Globus pallidus (tissue), 1 donor: Measurements from ENCODE around the gene FBXO5.
"Not testable (repeated sequence)": the region's sequence is repeated elsewhere in the genome, so short reads cannot be mapped to it uniquely, and the experiment has no call there.

Experiments
- DNase-seq: peaks from one replicate; pipeline ENCODE4 v3.0.0-alpha.2; 2015; ENCODE audit warnings: low spot score

The FBXO5 gene

DNA sequence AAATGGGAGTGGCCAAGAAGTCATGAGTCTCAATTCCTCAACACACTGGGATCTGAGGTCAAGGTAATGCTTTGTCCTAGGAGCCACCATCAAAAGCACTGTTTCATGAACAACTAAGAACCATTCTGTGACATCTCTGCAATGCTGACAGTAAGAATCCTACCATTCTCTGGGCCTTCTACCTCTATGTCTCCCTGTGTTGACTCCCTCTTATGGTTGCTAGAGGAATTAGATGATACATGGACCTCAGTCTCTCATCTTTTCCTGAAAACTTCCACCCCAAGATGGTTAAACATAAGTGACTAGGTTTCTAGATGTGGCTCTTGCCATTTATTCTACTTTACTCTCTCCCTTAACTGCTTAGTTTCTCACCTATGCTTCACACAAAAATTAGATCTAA lies 10.6 kb upstream of the FBXO5 start:
- DNase-seq: no peak

DNA sequence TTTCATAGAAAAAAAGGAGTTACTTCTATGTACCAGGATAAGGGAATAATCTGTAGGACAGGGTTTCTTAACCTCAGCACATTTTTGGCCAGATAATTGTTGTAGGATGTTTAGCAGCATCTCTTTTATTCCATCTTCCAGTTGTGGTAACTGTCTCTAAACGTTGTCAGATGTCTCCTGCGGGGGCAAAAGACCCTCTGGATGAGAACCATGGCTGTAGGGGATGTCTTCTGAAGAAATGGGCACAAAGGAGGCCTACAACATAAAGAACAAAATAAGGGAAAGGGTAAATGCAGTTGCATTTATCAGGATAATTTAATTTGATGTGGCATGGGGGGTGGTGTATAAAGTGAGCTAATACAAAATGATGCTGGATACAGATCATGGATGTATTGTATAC lies 4.1 kb upstream of the FBXO5 start:
- no peak for DNase-seq

DNA sequence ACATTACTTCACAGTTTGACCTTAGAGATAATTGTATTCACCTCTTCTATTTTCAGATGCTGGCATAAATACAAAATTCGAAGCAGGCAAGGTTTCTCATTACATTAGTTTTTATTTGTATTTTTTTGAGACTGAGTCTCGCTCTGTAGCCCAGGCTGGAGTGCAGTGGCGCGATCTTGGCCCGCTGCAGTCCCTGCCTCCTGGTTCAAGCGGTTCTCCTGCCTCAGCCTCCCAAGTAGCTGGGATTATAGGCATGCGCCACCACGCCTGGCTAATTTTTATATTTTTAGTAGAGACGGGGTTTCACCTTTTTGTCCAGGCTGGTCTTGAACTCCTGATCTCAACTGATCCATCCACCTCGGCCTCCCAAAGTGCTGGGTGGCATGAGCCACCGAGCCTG lies 2.5 kb upstream of the FBXO5 start:
- DNase-seq: not testable (repeated sequence)

DNA sequence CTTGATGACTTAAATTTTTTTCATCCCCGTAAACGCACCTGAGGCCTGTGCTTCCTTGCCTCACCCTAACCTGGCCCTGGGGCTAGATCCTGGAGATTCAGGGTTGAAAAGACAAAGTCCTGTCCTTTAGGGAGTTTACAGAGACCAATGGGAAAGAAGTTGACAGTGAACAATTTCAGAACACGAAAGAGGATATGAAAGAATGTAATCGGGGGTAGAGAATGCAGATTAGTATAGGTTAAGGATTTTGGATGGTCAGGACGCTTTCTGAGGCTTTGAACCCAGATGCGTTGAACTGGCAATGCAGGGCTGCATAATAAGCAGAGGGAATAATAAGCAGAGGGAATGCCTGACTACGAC lies 1.7 kb upstream of the FBXO5 start:
- no peak for DNase-seq

DNA sequence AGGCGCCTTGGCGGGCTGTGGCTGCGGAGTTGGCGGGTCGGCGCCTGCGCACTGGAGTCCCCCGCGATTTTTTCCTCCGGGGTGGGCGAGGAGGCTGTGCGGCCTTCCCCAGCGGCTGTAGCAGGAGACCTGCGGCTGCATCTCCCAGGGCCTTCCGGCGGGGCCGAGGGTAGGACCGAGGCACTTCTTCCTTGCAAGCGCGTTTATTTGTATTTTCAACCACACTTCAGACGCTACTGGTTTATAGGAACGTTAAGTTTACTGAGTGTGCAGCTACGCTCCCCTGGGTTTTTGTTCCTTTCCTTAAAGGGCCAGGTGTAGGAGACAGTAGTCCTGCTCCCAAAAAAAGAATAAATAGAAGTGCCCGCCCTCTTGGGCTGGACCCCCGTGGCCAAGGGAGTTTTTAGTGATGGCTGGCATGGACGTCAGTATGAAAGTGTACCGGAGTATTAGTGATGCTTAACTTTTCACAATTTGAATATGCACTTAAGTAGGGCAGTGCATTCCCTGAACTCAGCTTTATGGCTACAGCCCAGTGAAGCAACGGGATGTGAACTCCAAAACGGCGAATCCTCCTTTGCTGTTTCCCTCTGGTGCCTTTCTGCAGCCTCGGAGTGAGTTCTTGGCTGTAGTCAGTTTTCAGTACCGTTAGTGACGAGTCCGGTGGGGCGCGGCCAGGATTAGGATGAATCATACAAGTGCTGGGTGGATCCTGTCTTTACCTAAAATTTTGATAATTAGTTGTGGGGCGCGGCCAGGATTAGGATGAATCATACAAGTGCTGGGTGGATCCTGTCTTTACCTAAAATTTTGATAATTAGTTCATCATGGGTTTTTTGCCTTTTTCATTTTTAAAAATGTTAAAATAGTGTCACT lies 1.0 kb upstream of the FBXO5 start:
- DNase-seq: peak; percentile 96

DNA sequence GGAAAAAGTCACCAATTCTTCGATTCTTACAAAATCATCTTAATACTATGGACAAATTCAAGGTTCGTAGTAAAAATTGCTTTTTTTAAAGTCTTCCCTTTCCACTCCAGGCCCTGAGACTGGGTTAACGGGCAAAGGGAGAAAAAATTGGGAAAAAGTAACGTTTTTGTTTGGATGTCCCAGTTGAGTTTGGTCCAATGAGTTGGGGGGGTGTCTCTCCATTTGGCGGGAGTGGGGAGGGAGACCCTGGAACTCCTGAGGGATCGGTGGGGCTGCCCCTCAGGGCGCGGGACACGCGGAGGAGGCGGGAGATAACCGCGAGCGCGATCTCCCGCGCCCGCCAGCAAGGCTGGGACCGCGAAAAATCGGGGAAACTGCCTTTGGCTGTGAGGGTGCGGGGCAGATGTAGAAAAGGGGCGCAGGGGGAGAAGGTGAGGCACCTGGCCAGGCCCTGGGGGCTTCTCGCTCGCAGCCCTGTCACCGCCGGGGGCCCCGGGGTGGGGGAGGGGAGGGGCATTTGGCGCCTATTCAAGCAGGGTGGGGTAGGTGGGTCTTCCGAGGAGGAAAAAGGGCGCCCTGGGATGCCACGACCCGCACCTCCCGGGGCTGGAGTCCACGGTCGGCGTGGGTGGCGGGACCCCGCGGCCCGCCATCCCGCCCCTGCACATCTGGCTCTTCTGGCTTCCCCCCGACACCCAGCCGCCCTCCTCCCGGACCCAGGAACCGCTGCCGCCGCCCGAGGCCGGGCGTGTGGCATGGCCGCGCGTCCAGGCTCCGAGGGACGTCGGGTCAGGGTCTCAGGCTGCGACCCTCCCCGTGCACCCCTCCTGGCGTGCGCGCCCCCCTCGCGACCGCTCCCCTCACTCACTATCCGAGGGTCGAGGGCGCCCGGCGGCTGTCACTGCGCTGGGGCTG lies 595 bp downstream of the FBXO5 start:
- DNase-seq: no peak

DNA sequence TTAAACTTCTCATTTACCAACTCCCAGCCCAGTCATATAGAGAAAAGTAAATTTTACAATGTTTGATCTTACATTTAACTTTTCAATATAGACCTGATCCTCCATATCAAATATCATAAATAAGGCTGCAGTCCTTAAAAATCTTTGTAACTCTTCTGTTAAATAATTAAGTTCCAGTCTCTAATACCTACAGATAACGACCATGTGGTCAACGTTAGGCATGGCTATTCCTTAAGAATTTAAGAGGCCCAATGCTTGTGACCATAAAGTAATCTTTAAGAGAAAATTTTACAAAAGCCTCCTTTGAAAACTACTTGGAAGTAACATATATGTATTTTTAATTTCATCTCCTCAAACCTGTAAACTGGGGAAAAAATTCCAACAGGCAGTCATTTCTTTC lies 1.6 kb downstream of the FBXO5 start:
- no peak for DNase-seq

DNA sequence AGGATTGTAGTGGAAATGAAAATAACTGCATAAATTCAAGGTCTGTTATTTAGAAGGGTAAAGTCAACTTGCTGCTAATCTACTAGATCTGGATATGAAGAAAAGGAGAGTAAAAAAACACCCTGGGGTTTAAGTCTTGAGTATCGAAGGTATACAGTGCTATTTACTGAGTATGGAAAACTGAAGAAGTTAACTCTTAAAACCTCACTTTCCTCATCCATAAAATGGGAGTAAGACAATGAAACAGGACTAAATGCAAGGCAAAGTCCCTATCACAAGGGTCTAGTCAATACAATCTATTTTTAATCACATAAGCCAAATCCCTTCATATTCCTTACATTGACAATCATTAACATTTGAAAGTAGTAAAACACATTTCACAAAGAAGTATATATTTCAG lies 2.2 kb downstream of the FBXO5 start:
- DNase-seq: no peak

DNA sequence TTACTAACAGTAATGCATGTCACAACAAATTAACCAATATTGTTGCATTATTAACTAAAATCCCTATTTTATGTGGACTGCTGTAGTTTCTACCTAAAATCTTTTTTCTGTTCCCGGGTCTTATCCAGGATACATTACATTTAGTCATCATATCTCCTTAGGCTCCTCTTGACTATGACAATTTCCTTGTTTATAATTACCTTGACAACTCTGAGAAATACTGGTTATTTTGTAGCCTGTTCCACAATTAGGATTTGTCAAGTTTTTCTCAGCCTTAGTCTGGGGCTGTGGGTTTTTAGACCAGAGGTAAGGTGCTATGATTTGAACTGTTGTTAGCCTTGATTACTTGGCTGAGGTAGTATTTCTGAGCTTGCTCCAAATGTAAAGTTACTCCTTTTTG lies 3.7 kb downstream of the FBXO5 start:
- no peak for DNase-seq

DNA sequence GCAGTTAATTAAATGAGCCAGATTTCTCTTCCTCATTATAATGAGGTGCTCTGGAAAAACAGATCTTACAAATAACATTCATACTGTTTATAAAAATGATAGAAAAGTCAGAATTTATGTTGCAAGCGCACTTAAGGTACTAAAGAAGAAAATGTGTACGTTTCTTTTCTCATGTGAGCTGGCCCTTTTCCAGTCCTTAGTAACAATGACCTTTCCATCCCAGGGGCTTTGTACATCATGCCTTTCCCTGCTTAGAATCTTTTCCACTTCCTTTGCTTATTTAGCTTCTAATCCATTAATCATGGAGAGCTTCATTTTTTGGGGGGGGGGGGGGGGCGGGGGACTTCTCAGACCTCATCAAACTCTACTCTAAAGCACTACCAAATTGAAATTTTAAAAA lies 4.8 kb downstream of the FBXO5 start:
- DNase-seq: no peak

DNA sequence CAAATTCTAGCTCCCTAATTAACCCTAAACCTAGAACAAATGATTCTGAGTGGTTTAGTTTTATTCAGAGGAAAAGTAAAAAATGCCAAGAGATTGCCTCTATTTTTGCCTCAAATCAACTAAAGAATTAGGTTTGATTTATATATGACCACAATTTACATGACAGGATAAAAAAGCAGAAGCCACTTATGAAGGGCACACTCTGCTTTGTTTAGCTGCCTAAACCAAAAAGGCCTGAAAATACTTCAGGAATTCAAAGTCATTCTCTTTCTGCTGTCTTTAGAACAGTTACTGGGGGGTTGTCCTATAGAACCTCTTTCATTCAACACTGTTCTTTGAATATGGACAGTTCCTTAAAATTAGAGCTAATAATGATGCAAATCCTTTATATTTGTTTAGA lies 5.3 kb downstream of the FBXO5 start:
- DNase-seq: no peak

DNA sequence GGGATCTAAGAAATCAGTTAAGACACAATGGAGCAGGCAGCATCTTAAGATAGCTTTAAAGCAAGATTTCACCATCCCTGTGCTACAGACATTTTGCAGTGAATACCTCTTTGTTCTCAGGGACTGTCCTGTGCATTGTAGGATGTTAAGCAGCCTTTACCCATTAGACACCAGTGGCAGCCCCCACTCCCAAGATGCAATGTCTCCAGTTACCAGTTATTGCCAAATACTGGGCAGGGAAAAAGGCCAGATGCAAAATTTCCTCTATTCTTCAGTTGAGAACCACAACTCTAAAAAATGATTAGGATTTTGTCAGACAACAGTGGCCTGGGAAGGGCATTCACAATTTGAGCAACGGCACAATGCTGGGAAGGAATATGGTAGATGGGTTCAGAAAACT lies 6.1 kb downstream of the FBXO5 start:
- no peak for DNase-seq

DNA sequence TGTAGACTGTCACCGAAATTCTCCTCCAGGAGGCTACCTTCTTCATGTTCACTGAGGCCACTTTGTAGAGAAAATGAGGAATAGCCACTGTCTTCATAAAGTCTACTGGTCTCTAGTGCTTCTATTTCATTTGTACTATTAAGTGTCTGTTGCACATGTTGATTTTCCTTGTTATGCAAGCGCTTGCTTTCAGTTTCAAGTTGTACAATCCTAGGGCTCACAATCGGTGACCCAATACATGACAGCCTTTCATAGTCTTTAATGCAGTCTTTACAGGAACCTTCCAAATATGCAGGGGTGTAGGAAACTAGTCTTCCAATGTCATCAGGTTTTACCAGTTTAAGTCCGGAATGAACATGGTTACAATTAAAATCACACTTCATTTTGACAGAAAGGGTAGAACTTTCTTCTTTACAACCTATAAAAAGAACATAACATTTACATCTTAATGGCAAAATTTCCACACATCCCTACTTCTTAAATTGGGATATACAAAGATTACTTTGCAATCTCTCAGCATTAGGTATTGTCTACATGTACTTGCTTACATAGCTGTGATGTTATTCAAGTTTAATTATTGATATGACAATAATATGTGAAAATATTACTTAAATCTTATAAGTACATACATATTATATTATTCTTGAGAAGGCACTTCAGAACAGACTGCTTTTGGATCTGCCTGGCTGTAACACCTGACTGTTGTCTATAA lies 7.5 kb downstream of the FBXO5 start:
- DNase-seq: peak; percentile 24

DNA sequence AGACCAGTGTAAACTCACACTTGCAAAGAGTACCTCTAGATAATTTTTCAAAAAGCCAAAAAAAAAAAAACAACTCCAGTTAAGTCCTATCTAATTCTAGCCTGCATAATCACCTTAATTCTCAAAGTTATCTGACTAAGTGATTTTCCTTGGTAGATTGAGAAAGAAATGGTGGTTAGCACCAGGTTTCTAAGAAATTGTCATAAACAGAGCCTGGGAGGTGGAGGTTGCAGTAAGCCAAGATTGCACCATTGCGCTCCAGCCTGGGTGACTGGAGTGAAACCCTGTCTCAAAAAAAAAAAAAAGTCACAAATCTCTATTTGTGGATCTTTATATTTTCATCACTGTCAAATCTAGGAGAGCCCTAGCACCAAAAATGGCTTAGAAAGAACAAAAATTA lies 8.9 kb downstream of the FBXO5 start:
- no peak for DNase-seq

DNA sequence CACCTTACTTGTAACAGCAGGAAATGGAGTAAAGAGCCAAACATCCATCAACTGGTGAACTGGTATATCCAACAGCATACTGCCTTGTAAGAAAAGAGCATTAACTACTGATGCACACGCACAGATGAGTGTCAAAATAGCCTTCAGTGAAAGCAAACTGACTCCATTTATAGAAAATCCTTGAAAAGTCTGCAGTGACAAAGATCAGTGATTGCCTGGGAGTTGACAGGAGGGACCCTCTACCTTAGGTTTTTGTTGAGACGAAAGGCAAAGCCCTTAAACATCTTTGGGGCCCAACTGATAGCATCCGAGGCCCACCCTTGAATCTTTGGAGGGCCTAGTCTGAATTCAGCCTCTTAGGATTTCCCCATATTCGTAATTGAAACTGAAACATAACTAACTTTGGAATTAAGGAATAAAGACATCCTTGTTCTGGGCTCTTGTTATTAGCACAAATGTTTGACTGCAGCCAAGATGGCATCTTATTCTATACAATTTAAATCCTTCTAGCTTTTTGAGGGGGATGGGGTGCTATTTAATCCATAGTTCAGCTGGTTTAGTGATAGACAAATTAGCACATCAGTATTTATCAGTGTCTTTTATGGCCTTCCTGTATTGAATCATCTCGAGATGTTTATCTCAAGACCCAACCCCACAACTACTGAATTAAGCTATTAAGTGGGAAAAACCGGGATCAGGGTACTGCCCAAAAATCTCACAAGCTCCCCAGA lies 13.0 kb downstream of the FBXO5 start:
- no peak for DNase-seq

DNA sequence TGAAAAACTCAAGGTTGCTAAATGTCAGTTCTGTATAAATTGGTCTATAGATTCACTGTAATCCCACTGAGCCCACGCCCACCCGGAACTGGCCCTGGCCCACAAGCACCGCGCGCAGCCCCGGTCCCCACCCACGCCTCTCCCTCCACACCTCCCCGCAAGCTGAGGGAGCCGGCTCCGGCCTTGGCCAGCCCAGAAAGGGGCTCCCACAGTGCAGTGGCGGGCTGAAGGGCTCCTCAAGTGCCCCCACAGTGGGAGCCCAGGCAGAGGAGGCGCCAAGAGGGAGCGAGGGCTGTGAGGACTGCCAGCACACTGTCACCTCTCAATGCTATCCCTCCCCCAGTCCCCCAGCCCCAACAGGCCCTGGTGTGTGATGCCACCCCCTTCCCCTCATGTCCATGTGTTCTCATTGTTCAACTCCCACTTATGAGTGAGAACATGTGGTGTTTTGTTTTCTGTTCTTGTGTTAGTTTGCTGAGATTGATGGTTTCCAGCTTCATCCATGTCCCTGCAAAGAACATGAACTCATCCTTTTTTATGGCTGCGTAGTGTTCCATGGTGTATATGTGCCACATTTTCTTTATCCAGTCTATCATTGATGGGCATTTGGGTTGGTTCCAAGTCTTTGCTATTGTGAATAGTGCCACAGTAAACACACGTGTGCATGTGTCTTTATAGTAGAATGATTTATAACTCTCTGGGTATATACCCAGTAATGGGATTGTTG lies 16.5 kb downstream of the FBXO5 start:
- not testable (repeated sequence) for DNase-seq

DNA sequence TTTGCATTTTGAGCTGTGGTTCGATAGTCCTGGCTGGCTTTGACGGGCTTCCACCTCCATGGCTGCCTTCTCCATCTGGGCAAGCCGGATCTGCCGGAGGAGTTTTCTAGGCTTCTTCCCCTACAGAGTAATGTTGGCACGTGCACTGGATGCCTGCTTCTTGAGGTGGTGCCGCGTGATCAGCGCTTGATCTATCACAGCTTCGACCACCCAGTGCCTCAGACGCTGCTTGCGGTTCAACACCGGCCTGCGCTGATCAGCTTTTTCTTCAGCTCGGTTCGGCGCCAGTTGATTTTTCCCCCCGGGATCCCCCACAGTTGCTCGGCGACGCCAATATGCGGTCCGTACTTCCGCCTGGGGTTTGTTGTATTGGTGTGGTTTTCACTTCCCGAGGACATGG lies 23.5 kb downstream of the FBXO5 start:
- no peak for DNase-seq

DNA sequence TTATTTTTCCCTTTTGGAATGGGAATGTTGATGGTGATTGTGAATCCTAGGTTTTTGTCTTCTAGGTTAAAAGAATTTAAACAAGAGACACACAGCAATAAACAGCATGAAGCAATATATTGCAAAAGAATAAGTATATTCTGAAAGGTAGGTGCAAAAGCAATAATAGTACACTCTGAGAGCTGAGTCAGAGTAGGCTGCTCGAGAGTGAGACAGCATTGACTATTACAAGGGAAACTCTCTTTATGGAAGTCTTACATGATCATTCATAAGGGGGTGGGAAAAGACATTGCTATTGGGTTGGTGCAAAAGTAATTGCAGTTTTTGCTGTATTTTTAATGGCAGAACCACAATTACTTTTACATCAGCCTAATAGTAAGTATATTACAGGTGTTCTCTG lies 25.0 kb downstream of the FBXO5 start:
- DNase-seq: no peak

DNA sequence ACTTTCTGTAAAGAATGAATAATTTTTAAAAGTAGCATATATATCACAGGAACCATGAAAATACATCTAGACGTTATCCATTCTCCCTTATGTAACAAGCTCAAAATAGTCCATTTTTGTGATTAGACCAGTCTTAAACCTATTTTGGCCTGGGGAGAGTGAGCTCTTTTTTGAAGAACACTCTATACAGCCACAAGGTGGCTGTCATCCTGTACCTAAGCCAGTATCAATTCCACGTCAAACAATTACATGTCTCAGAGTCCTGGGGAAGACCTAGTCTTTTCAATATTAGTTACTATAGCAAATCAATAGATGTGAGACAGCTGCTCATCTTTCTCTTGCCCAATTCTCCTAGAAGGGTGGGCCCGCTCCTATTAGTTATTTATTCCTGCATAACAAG lies 28.4 kb downstream of the FBXO5 start:
- no peak for DNase-seq

DNA sequence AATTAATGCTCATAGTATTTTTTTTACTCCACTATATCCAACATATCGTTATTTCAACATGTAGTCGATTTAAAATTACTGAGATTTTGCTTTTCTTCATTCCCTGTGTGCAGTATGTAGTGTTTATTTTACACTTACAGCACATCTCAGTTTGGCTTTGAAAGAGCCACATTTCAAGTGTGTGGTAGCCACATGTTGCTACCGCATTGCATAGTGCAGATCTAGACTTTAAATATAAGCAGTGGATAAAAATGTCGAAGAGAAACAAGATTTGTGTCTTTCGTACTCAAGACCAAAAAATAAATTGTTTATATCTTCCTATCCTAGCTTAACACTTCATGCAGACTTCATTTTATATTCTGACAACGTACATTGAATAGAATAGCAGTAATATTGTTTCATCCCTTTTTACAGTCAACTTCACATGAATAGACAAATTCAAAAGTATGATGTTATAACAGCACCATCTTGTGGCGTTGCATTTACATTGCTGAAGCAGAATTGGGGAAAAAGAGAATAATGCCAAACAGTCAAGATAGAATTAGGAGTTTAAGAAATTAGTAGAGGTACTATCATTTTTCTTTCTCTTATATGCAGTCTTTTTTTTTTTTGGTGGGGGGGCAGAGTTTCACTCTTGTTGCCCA lies 29.9 kb downstream of the FBXO5 start:
- peak; percentile 26 for DNase-seq

DNA sequence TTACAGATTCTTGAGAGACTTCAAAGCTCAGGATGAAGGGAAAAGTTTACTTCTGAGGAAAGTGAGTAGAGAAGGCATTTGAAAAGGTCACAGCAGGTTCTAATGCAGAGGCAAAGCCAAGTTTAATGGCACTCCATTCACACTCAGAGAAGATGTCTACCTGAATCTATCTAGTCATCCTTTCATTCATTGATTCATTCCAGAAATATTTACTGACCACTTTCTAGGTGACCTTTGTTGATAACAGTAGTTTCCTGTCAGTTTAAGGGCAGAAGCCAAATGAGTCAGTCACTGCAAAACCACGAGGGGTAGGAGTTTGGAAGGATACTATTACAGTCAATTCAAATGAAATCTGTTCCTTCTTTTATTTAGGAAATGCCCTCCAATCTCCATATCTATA lies 30.8 kb downstream of the FBXO5 start:
- DNase-seq: no peak
